H1 (cell line): ENCODE data around the gene CEP85. TPM values are rescaled to one million over a fixed set of nuclear protein-coding genes. Genes with fewer than 3 reads are reported as not detected.

Experiments
- CEBPB ChIP-seq: IDR thresholded peaks from 2 replicates; pipeline ENCODE4 v1.6.1; 2012; ENCODE audit warnings: low read depth, low read length
- KDM5A ChIP-seq: fragments of 200-600 bp; IDR thresholded peaks from 2 replicates; pipeline ENCODE4 v1.7.1; 2012; ENCODE audit warnings: mild to moderate bottlenecking, low read length, inconsistent platforms, mixed read lengths
- POLR2A ChIP-seq, 2 experiments: IDR thresholded peaks; 1 replicate in 1 of 2; 2 replicates in 1 of 2; pipeline ENCODE4 v1.6.1; 2011; ENCODE audit warnings: low read depth in 2 of 2, low read length in 2 of 2, mild to moderate bottlenecking in 2 of 2; ENCODE audit errors: control extremely low read depth in 1 of 2
- POU5F1 ChIP-seq: IDR thresholded peaks from 2 replicates; pipeline ENCODE4 v1.6.1; 2011; ENCODE audit warnings: low read depth, mild to moderate bottlenecking, low read length, moderate library complexity
- YY1 ChIP-seq: IDR thresholded peaks from 2 replicates; pipeline ENCODE4 v1.6.1; 2011; ENCODE audit warnings: low read depth, mild to moderate bottlenecking, low read length
- polyA plus RNA-seq, 7 experiments: library from polyadenylated mRNA; depleted of rRNA in 3 of 7; stranded (reverse) in 5 of 7; unstranded in 2 of 7; fragments of >200 nt in 5 of 7; fragments of 200-250 nt in 2 of 7; gene quantifications; 1 replicate in 5 of 7; 2 replicates in 1 of 7; 4 replicates in 1 of 7; pipeline versions ENCODE4 v1.2.1 to v1.2.3, GENCODE V29; 2011 to 2013; ENCODE audit warnings: missing spikeins in 2 of 7, mixed read lengths in 2 of 7
- total RNA-seq: library from RNA; stranded (reverse); fragmentation: NEBNext Ultra II Directional; extraction: Animal tissue kit (Norgen Biotek cat#: 25700); gene quantifications from 2 replicates; pipeline ENCODE4 v1.2.1, GENCODE V29; 2021

Gene CEP85
- total and polyA plus RNA-seq, 2 of the 8 experiments (the other 6 are each of a cell fraction or from before 2014, with no cell fraction given) = 40.4 to 43.7 TPM

DNA sequence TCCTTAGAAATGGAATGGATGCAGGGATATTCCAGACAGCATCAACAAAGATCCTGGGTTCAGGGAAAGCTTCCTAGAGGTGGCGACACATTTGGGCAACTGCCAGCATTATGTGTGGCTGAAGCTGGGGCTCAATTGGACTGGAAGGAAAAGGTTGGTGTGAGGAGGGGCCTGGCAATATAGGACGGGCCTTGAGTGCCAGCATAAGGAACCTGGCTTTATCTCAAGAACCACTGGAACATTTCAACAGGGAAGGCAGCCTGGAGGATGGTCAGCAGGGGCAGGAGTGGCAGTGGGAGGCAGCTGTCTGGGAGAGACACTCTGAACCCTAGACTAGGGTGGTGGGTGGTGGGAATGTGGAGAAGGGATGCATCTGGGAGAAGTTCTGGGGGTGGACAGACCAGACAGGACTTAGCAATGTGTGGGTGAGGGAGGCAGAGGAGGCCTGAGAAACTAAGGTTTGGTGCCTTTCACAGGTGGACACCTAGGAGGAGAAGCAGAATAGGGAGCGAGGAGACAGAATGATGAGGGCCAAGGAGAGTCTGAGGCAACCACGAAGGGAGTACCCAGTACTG, 49.4 kb downstream of the CEP85 start (continued):
- TF ChIP-seq CEBPB (no peak), POLR2A (IDR thresholded peaks at IDR 0.05; ENCODE audit: control extremely low read depth in 1 of 2, low read depth in 2 of 2, low read length in 2 of 2) (no peak), POU5F1 (no peak), KDM5A (no peak), YY1 (no peak)
- TF ChIP-seq, all 59 proteins: peak for 0
